Ovary (tissue), 3 donors: Measurements from ENCODE around the gene AQP1.

ENCODE experiments used
- CTCF ChIP-seq, 3 donors: fragments of 450-650 bp in 2 of 3; fragments of 200-600 bp in 1 of 3; IDR thresholded peaks; one replicate each; pipeline versions ENCODE4 v1.5.1 to v1.8.0; 2016 to 2022; ENCODE audit warnings: antibody characterized with exemption in 3 of 3, mild to moderate bottlenecking in 1 of 3
- EP300 ChIP-seq: sonication (generic); formaldehyde crosslinking; IDR thresholded peaks from one replicate; pipeline ENCODE4 v1.6.1; 2017; ENCODE audit warnings: antibody characterized with exemption
- POLR2A ChIP-seq: fragments of 450-650 bp; IDR thresholded peaks from one replicate; pipeline ENCODE4 v1.6.1; 2017; ENCODE audit warnings: antibody characterized with exemption, mild to moderate bottlenecking, moderate library complexity
- donor health status: DM: no; HTN: no; CAD: no.

GRCh38 chr7:30918676-30919075 lies 7.0 kb downstream of the AQP1 start:
- TF ChIP-seq CTCF (IDR thresholded peaks at IDR 0.05), result no peak
- no peak for TF ChIP-seq POLR2A
- TF ChIP-seq EP300, result no peak
